ENCODE results near the gene TEX2.

GRCh38 chr17:64297467-64298088 is 34.5 kb upstream of the TEX2 start:
- TF ChIP-seq CTCF (optimal IDR thresholded peaks at IDR 0.05 in 1 of 3, IDR thresholded peaks at IDR 0.05 in 1 of 3, conservative IDR thresholded peaks at IDR 0.05 in 1 of 3; ENCODE audit: extremely low read depth in 1 of 3, insufficient read depth in 2 of 3, low read length in 3 of 3) (no peak), EZH2 (IDR thresholded peaks at IDR 0.05; ENCODE audit: low read length) (no peak)

All from keratinocyte (primary cell).